IPS-18c (cell line): ENCODE results near the gene NCKAP5L.
"Not testable (repeated sequence)": the region's sequence is repeated elsewhere in the genome, so short reads cannot be mapped to it uniquely, and the experiment has no call there.

ENCODE experiments used
- H3K4me3 ChIP-seq: 2 replicates; pipeline ENCODE4 v1.7.0; 2013; ENCODE audit warnings: low read depth, mild to moderate bottlenecking, low read length, moderate library complexity; ENCODE audit not compliant: insufficient read depth
- H3K9me3 ChIP-seq: one replicate; pipeline ENCODE4 v1.6.1; 2013; ENCODE audit warnings: mild to moderate bottlenecking, low read length, moderate library complexity; ENCODE audit not compliant: control insufficient read depth, insufficient read depth

The NCKAP5L gene

GRCh38 chr12:49796155-49796554 lies 32.1 kb downstream of the NCKAP5L start:
- no peaks in the 10 kb centered on the region for H3K9me3 ChIP-seq
- H3K4me3 ChIP-seq: no peak overlapping the region

GRCh38 chr12:49795654-49796105 lies 32.5 kb downstream of the NCKAP5L start:
- no peaks in the 10 kb centered on the region for H3K9me3 ChIP-seq
- H3K4me3 ChIP-seq: no peak overlapping the region

GRCh38 chr12:49794811-49795653 lies 33.2 kb downstream of the NCKAP5L start:
- Histone ChIP-seq H3K4me3 (no peak overlapping the region), H3K9me3 (no peaks in the 10 kb centered on the region)

- H3K9me3 ChIP-seq: no peaks in the 10 kb centered on the region
- H3K4me3 ChIP-seq: no peak overlapping the region
These were observed 34.2 kb downstream of the NCKAP5L start for GRCh38 chr12:49794021-49794420.

- Histone ChIP-seq H3K9me3 (no peaks in the 10 kb centered on the region), H3K4me3 (no peak overlapping the region)
These were observed 34.6 kb downstream of the NCKAP5L start for GRCh38 chr12:49793620-49794019.

GRCh38 chr12:49792976-49793580 lies 35.1 kb downstream of the NCKAP5L start:
- no peaks in the 10 kb centered on the region for H3K9me3 ChIP-seq

GRCh38 chr12:49792181-49792970 lies 35.8 kb downstream of the NCKAP5L start:
- no peaks in the 10 kb centered on the region for H3K9me3 ChIP-seq
- H3K4me3 ChIP-seq: no peak overlapping the region

More at GRCh38 chr12:49792976-49793580, 35.1 kb downstream of the NCKAP5L start:
- H3K4me3 ChIP-seq: no peak overlapping the region

- H3K4me3 ChIP-seq: no peak overlapping the region
- no peaks in the 10 kb centered on the region for H3K9me3 ChIP-seq
These were observed 36.5 kb downstream of the NCKAP5L start for GRCh38 chr12:49791700-49792099.

- H3K9me3 ChIP-seq: no peaks in the 10 kb centered on the region
These were observed 37.3 kb downstream of the NCKAP5L start for GRCh38 chr12:49790741-49791555.

GRCh38 chr12:49789992-49790391 lies 38.2 kb downstream of the NCKAP5L start:
- Histone ChIP-seq H3K9me3 (no peaks in the 10 kb centered on the region), H3K4me3 (no peak overlapping the region)

More at GRCh38 chr12:49790741-49791555, 37.3 kb downstream of the NCKAP5L start:
- H3K4me3 ChIP-seq: no peak overlapping the region

GRCh38 chr12:49787672-49788071 lies 40.5 kb downstream of the NCKAP5L start:
- no peaks in the 10 kb centered on the region for H3K9me3 ChIP-seq
- H3K4me3 ChIP-seq: no peak overlapping the region

GRCh38 chr12:49784756-49785409 lies 43.3 kb downstream of the NCKAP5L start:
- Histone ChIP-seq H3K4me3 (no peak overlapping the region), H3K9me3 (no peaks in the 10 kb centered on the region)

GRCh38 chr12:49783917-49784676 lies 44.1 kb downstream of the NCKAP5L start:
- Histone ChIP-seq H3K9me3 (no peaks in the 10 kb centered on the region), H3K4me3 (no peak overlapping the region)

GRCh38 chr12:49780914-49781313 lies 47.3 kb downstream of the NCKAP5L start:
- not testable (repeated sequence) for H3K9me3 ChIP-seq, H3K4me3 ChIP-seq

GRCh38 chr12:49779581-49779980 lies 48.6 kb downstream of the NCKAP5L start:
- H3K4me3 ChIP-seq: no peak overlapping the region
- no peaks in the 10 kb centered on the region for H3K9me3 ChIP-seq
